Activated CD8-positive, alpha-beta memory T cell treated with anti-CD3 and anti-CD28 coated beads for 4 hours (primary cell): ENCODE results near the gene FGF11.
A peak's percentile ranks its signal among the peaks of the same experiment; 100 is the strongest.

Source experiments
- DNase-seq, 2 donors: peaks; one replicate each; pipeline ENCODE4 v3.0.0-alpha.2; 2020; ENCODE audit warnings: low read depth in 2 of 2

Gene FGF11

GRCh38 chr17:7439462-7440112 is at the start of gene FGF11:
Gene FGF11 (plus strand): TSS chr17:7439512. CDS start chr17:7439621, 109 bp downstream.
- no peak for DNase-seq

- no peak for DNase-seq
These were observed 49.1 kb upstream of the FGF11 start for GRCh38 chr17:7389924-7390910.

- DNase-seq, result no peak
These were observed 48.0 kb upstream of the FGF11 start for GRCh38 chr17:7391307-7391706.

- no peak for DNase-seq
These were observed 46.4 kb upstream of the FGF11 start for GRCh38 chr17:7392696-7393612.

GRCh38 chr17:7393613-7394451 is 45.5 kb upstream of the FGF11 start:
- peak; percentile 36 to 38 for DNase-seq

GRCh38 chr17:7394452-7395191 is 44.7 kb upstream of the FGF11 start, which contains the start of gene PLSCR3:
Gene PLSCR3 (minus strand): TSS chr17:7394525. CDS start chr17:7394110, 415 bp downstream.
- DNase-seq, result peak; percentile 46 to 64

- no peak for DNase-seq
These were observed 43.2 kb upstream of the FGF11 start for GRCh38 chr17:7396147-7396546.

- no peak for DNase-seq
These were observed 40.7 kb upstream of the FGF11 start for GRCh38 chr17:7398612-7399011.

- DNase-seq, result no peak
These were observed 36.1 kb upstream of the FGF11 start for GRCh38 chr17:7403043-7403726.

- DNase-seq, result no peak
These were observed 35.7 kb upstream of the FGF11 start for GRCh38 chr17:7403727-7403976.

- peak; percentile 89 to 93 for DNase-seq
These were observed 35.2 kb upstream of the FGF11 start, which contains the start of gene TMEM256 for GRCh38 chr17:7403977-7404736. Gene TMEM256 (minus strand): TSS chr17:7404097. CDS start chr17:7404084, 13 bp downstream.

GRCh38 chr17:7404737-7405349 is 34.5 kb upstream of the FGF11 start:
- peak in 1 of 2 donors; percentile 36 for DNase-seq

- no peak for DNase-seq
These were observed 33.7 kb upstream of the FGF11 start for GRCh38 chr17:7405350-7406234.

GRCh38 chr17:7406235-7406825 is 33.0 kb upstream of the FGF11 start:
- no peak for DNase-seq

- no peak for DNase-seq
These were observed 32.2 kb upstream of the FGF11 start for GRCh38 chr17:7407082-7407481.

- no peak for DNase-seq
These were observed 31.6 kb upstream of the FGF11 start, which contains the start of gene NLGN2 for GRCh38 chr17:7407485-7408251. Gene NLGN2 (plus strand): TSS chr17:7407845. CDS start chr17:7408256, 411 bp downstream.
